H9 (cell line): ENCODE data around the gene PFN1. TPM values are rescaled to one million over a fixed set of nuclear protein-coding genes. Genes with fewer than 3 reads are reported as not detected.
A peak's percentile ranks its signal among the peaks of the same experiment; 100 is the strongest.

Experiments
- DNase-seq: peaks from one replicate; pipeline ENCODE4 v3.0.0-alpha.2; 2017
- H2AFZ ChIP-seq: one replicate; pipeline ENCODE4 v1.6.1; 2013; ENCODE audit warnings: mild to moderate bottlenecking, low read length, control low read depth, moderate library complexity
- H2AK5ac ChIP-seq: 2 replicates; pipeline ENCODE4 v1.6.1; 2013; ENCODE audit warnings: low read length, control low read depth, mixed read lengths; ENCODE audit not compliant: insufficient read length
- H2BK120ac ChIP-seq: one replicate; pipeline ENCODE4 v1.6.1; 2013; ENCODE audit warnings: low read depth, mild to moderate bottlenecking, low read length, control low read depth, inconsistent platforms; ENCODE audit not compliant: poor library complexity, severe bottlenecking
- H2BK12ac ChIP-seq: 2 replicates; pipeline ENCODE4 v1.6.1; 2013; ENCODE audit warnings: low read length, control low read depth, mixed read lengths, low read depth; ENCODE audit not compliant: insufficient read length
- H2BK15ac ChIP-seq: 2 replicates; pipeline ENCODE4 v1.6.1; 2013; ENCODE audit warnings: low read depth, low read length, control low read depth
- H2BK20ac ChIP-seq: one replicate; pipeline ENCODE4 v1.6.1; 2013; ENCODE audit warnings: low read depth, mild to moderate bottlenecking, low read length, control low read depth, inconsistent platforms; ENCODE audit not compliant: poor library complexity, severe bottlenecking
- H2BK5ac ChIP-seq: 2 replicates; pipeline ENCODE4 v1.6.1; 2013; ENCODE audit warnings: low read length, control low read depth, mixed read lengths; ENCODE audit not compliant: insufficient read length
- H3K14ac ChIP-seq: 2 replicates; pipeline ENCODE4 v1.6.1; 2013; ENCODE audit warnings: low read length, control low read depth; ENCODE audit not compliant: insufficient read depth
- H3K18ac ChIP-seq: 2 replicates; pipeline ENCODE4 v1.6.1; 2013; ENCODE audit warnings: low read depth, mild to moderate bottlenecking, mixed read lengths, low read length, control low read depth; ENCODE audit not compliant: insufficient read length
- H3K23ac ChIP-seq: 2 replicates; pipeline ENCODE4 v1.6.1; 2013; ENCODE audit warnings: low read length, control low read depth, mixed read lengths, low read depth; ENCODE audit not compliant: insufficient read length
- H3K23me2 ChIP-seq: 2 replicates; pipeline ENCODE4 v1.6.1; 2013; ENCODE audit warnings: low read depth, mild to moderate bottlenecking, mixed read lengths, low read length, control low read depth; ENCODE audit not compliant: insufficient read length, poor library complexity, severe bottlenecking
- H3K27ac ChIP-seq: 2 replicates; pipeline ENCODE4 v1.5.1; 2013; ENCODE audit warnings: low read length, control low read depth, mixed read lengths, low read depth; ENCODE audit not compliant: insufficient read length
- H3K27me3 ChIP-seq: 2 replicates; pipeline ENCODE4 v1.6.1; 2013; ENCODE audit warnings: low read length, control low read depth, inconsistent platforms; ENCODE audit not compliant: insufficient read depth
- H3K4ac ChIP-seq: 2 replicates; pipeline ENCODE4 v1.6.1; 2013; ENCODE audit warnings: low read depth, mild to moderate bottlenecking, control low read depth, inconsistent platforms, low read length, moderate library complexity
- H3K4me1 ChIP-seq: 2 replicates; pipeline ENCODE4 v1.6.1; 2013; ENCODE audit warnings: low read length, control low read depth, inconsistent platforms; ENCODE audit not compliant: insufficient read depth
- H3K4me2 ChIP-seq: 2 replicates; pipeline ENCODE4 v1.6.1; 2013; ENCODE audit warnings: low read length, control low read depth, mixed read lengths; ENCODE audit not compliant: insufficient read length, insufficient read depth
- H3K56ac ChIP-seq: 2 replicates; pipeline ENCODE4 v1.6.1; 2013; ENCODE audit warnings: low read depth, mild to moderate bottlenecking, mixed read lengths, low read length, control low read depth; ENCODE audit not compliant: insufficient read length
- H3K79me1 ChIP-seq: 2 replicates; pipeline ENCODE4 v1.6.1; 2013; ENCODE audit warnings: low read depth, mild to moderate bottlenecking, moderate library complexity, low read length, control low read depth, inconsistent platforms; ENCODE audit not compliant: insufficient read depth, poor library complexity, severe bottlenecking
- H3K79me2 ChIP-seq: 2 replicates; pipeline ENCODE4 v1.6.1; 2013; ENCODE audit warnings: low read length, control low read depth, inconsistent platforms; ENCODE audit not compliant: insufficient read depth
- H3K9ac ChIP-seq: 2 replicates; pipeline ENCODE4 v1.6.1; 2013; ENCODE audit warnings: low read length, control low read depth, mixed read lengths; ENCODE audit not compliant: insufficient read length; ENCODE audit errors: extremely low read depth
- H3K9me3 ChIP-seq: one replicate; pipeline ENCODE4 v1.6.1; 2013; ENCODE audit warnings: low read depth, low read length, inconsistent platforms; ENCODE audit not compliant: control insufficient read depth
- H3T11ph ChIP-seq: one replicate; pipeline ENCODE4 v1.6.1; 2013; ENCODE audit warnings: mild to moderate bottlenecking, low read length, control low read depth, inconsistent platforms
- H4K20me1 ChIP-seq: one replicate; pipeline ENCODE4 v1.6.1; 2013; ENCODE audit not compliant: control insufficient read depth, insufficient read length, insufficient read depth
- H4K5ac ChIP-seq: 2 replicates; pipeline ENCODE4 v1.6.1; 2013; ENCODE audit warnings: low read depth, mild to moderate bottlenecking, mixed read lengths, low read length, control low read depth; ENCODE audit not compliant: insufficient read length
- H4K8ac ChIP-seq: replicated peaks from 2 replicates; pipeline ENCODE4 v1.6.1; 2013; ENCODE audit warnings: low read length, control low read depth, mixed read lengths, low read depth; ENCODE audit not compliant: insufficient read length
- H4K91ac ChIP-seq: 2 replicates; pipeline ENCODE4 v1.6.1; 2013; ENCODE audit warnings: low read depth, mild to moderate bottlenecking, moderate library complexity, mixed read lengths, low read length, control low read depth; ENCODE audit not compliant: insufficient read length
- H3K27ac Mint-ChIP-seq, 3 experiments: 2 replicates in 2 of 3; 3 replicates in 1 of 3; pipeline ENCODE4 v1.8.0; 2020 to 2021; ENCODE audit warnings: mixed read lengths in 3 of 3, mild to moderate bottlenecking in 1 of 3, moderate library complexity in 1 of 3
- H3K27me3 Mint-ChIP-seq: 2 replicates; pipeline ENCODE4 v1.8.0; 2021; ENCODE audit warnings: low read depth, mild to moderate bottlenecking, moderate library complexity, mixed read lengths
- H3K36me3 Mint-ChIP-seq, 3 experiments: 2 replicates in 2 of 3; 3 replicates in 1 of 3; pipeline ENCODE4 v1.8.0; 2020 to 2021; ENCODE audit warnings: low read depth in 3 of 3, mixed read lengths in 3 of 3; ENCODE audit not compliant: insufficient read depth in 1 of 3
- H3K4me1 Mint-ChIP-seq, 2 experiments: 2 replicates each; pipeline ENCODE4 v1.8.0; 2020; ENCODE audit warnings: mixed read lengths in 2 of 2
- H3K4me3 Mint-ChIP-seq, 2 experiments: 2 replicates in 1 of 2; 3 replicates in 1 of 2; pipeline ENCODE4 v1.8.0; 2020 to 2021; ENCODE audit warnings: mild to moderate bottlenecking in 2 of 2, mixed read lengths in 2 of 2, moderate library complexity in 1 of 2
- H3K9me3 Mint-ChIP-seq, 2 experiments: 2 replicates in 1 of 2; 3 replicates in 1 of 2; pipeline ENCODE4 v1.8.0; 2020; ENCODE audit warnings: mild to moderate bottlenecking in 2 of 2, mixed read lengths in 2 of 2, moderate library complexity in 1 of 2
- WGBS: extraction: QIAGEN DNeasy Blood & Tissue Kit; methylation state at CpG from one replicate; pipeline ENCODE4 v1.1.7; 2013; ENCODE audit warnings: missing lambda C conversion rate, low lambda C conversion rate, mixed read lengths; ENCODE audit not compliant: insufficient read length; ENCODE audit errors: extremely low coverage; 5-methylcytosine and 5-hydroxymethylcytosine counted together
- total RNA-seq: library from RNA; stranded (reverse); gene quantifications from 2 replicates; pipeline ENCODE4 v1.2.1, GENCODE V29; 2021
- TF ChIP-seq, protein P1 (sequence below): fragments of 200-600 bp; sonication (generic); conservative IDR thresholded peaks from 3 replicates; pipeline ENCODE4 v1.8.0; 2021; ENCODE audit warnings: antibody characterized with exemption, mild to moderate bottlenecking

Gene PFN1
- total RNA-seq, 1 experiment from 2014 or later, result 1,149 TPM

DNA sequence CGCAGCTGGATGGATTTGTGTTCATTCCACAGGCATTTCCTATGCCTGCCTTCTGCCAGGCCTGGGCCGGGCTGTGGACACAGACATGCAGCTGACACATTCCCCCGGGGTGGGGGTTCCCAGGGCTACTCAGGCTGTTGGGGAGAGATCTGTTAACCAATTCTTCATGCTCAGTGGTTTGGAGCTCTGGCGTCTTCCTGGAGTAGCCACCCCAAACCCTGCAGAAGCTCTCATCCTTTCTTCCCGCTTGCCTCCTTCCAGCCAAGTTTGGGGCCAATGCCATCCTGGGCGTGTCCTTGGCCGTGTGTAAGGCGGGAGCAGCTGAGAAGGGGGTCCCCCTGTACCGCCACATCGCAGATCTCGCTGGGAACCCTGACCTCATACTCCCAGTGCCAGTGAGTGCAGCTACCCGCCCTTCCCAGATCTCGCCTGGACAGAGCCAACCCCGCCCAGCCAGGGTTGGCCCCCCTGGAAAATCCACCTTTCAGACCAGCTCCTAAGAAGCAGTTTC is 5.2 kb upstream of the PFN1 start:
- Histone ChIP-seq H4K91ac (no peak overlapping the region), H3K4me2 (no peak overlapping the region), H3K27ac (no peak overlapping the region), H4K20me1 (no peaks in the 10 kb centered on the region), H3K4me1 (peaks cover 4% of the 10 kb centered on the region; the same call in 1 of the 2 replicates), H2AK5ac (no peak overlapping the region), H3K56ac (no peak overlapping the region), H2BK120ac (no peak overlapping the region), H3K23ac (no peak overlapping the region), H3K4ac (no peak overlapping the region), H2BK5ac (no peak overlapping the region), H3K14ac (no peak overlapping the region), H2AFZ (no peak overlapping the region), H4K8ac (no peak overlapping the region), H3K9ac (no peak overlapping the region), H3K79me1 (no peaks in the 10 kb centered on the region), H2BK20ac (no peak overlapping the region), H3K23me2 (peaks cover 19% of the 10 kb centered on the region), H2BK12ac (no peak overlapping the region), H3K79me2 (no peaks in the 10 kb centered on the region), H2BK15ac (no peak overlapping the region), H4K5ac (no peak overlapping the region), H3T11ph (no peak overlapping the region), H3K18ac (no peak overlapping the region), H3K9me3 (no peaks in the 10 kb centered on the region), H3K27me3 (no peaks in the 10 kb centered on the region)
- H3K4me1 Mint-ChIP-seq, result peaks cover 31 to 33% of the 10 kb centered on the region in 2 experiments
- WGBS, result no CpG with 5 or more reads among the region's 14 CpGs
- no peak overlapping the region for H3K4me3 Mint-ChIP-seq
- peaks cover 0 to 6% (median 5%) of the 10 kb centered on the region in 3 experiments; a peak in 6 of 7 replicates for H3K36me3 Mint-ChIP-seq
- TF ChIP-seq, protein P1, sequence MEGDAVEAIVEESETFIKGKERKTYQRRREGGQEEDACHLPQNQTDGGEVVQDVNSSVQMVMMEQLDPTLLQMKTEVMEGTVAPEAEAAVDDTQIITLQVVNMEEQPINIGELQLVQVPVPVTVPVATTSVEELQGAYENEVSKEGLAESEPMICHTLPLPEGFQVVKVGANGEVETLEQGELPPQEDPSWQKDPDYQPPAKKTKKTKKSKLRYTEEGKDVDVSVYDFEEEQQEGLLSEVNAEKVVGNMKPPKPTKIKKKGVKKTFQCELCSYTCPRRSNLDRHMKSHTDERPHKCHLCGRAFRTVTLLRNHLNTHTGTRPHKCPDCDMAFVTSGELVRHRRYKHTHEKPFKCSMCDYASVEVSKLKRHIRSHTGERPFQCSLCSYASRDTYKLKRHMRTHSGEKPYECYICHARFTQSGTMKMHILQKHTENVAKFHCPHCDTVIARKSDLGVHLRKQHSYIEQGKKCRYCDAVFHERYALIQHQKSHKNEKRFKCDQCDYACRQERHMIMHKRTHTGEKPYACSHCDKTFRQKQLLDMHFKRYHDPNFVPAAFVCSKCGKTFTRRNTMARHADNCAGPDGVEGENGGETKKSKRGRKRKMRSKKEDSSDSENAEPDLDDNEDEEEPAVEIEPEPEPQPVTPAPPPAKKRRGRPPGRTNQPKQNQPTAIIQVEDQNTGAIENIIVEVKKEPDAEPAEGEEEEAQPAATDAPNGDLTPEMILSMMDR, result no peak
- no peak for DNase-seq
- no peaks in the 10 kb centered on the region; the same call in 1 of the 2 replicates for H3K27me3 Mint-ChIP-seq
- H3K27ac Mint-ChIP-seq, result peak overlapping the region in 1 of 3 experiments; percentile 4; a peak in 1 of 7 replicates
- H3K9me3 Mint-ChIP-seq, result peaks cover 0 to 2% of the 10 kb centered on the region in 2 experiments; a peak in 1 of 5 replicates
